SH-SY5Y (cell line): ENCODE results near the gene GPR15.

Experiments used
- GATA2 ChIP-seq: IDR thresholded peaks from 2 replicates; pipeline ENCODE4 v1.6.1; 2011; ENCODE audit warnings: mild to moderate bottlenecking, low read depth, low read length
- GATA3 ChIP-seq: IDR thresholded peaks from 2 replicates; pipeline ENCODE4 v1.6.1; 2011; ENCODE audit warnings: low read depth, mild to moderate bottlenecking, low read length, moderate library complexity

GRCh38 chr3:98519351-98519750, 12.4 kb upstream of the GPR15 start:
- no peak for TF ChIP-seq GATA2
- no peak for TF ChIP-seq GATA3
